ENCODE measurements around the gene OCA2. TPM values are rescaled to one million over a fixed set of nuclear protein-coding genes. Genes with fewer than 3 reads are reported as not detected.

OCA2 gene
- total RNA-seq, 1 experiment from 2014 or later: 0.57 TPM

- Mint-ChIP-seq H3K36me3 (ENCODE audit: insufficient read depth, unreplicated experiment) (peaks cover 19% of the 10 kb centered on the region), H3K27ac (ENCODE audit: unreplicated experiment) (no peak overlapping the region), H3K9me3 (ENCODE audit: unreplicated experiment) (no peaks in the 10 kb centered on the region), H3K27me3 (ENCODE audit: insufficient read depth, unreplicated experiment) (no peaks in the 10 kb centered on the region), H3K4me1 (ENCODE audit: low read depth, unreplicated experiment) (no peaks in the 10 kb centered on the region), H3K4me3 (ENCODE audit: unreplicated experiment) (no peak overlapping the region)
- no peak for DNase-seq
- Histone ChIP-seq H3K27me3 (replicated peaks; ENCODE audit: control insufficient read depth, insufficient read depth, low read length) (no peaks in the 10 kb centered on the region), H3K4me3 (ENCODE audit: low read depth, low read length) (no peak overlapping the region), H3K36me3 (ENCODE audit: control insufficient read depth, insufficient read depth, low read length) (no peaks in the 10 kb centered on the region), H3K4me1 (no peaks in the 10 kb centered on the region), H3K9me3 (no peaks in the 10 kb centered on the region)
- no TSS peak for BruUV-seq (replicated peaks)
- TF ChIP-seq, protein P1, sequence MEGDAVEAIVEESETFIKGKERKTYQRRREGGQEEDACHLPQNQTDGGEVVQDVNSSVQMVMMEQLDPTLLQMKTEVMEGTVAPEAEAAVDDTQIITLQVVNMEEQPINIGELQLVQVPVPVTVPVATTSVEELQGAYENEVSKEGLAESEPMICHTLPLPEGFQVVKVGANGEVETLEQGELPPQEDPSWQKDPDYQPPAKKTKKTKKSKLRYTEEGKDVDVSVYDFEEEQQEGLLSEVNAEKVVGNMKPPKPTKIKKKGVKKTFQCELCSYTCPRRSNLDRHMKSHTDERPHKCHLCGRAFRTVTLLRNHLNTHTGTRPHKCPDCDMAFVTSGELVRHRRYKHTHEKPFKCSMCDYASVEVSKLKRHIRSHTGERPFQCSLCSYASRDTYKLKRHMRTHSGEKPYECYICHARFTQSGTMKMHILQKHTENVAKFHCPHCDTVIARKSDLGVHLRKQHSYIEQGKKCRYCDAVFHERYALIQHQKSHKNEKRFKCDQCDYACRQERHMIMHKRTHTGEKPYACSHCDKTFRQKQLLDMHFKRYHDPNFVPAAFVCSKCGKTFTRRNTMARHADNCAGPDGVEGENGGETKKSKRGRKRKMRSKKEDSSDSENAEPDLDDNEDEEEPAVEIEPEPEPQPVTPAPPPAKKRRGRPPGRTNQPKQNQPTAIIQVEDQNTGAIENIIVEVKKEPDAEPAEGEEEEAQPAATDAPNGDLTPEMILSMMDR (IDR thresholded peaks at IDR 0.05; ENCODE audit: insufficient read depth in 1 of 2, low read depth in 1 of 2, low read length in 1 of 2, severe bottlenecking in 1 of 2, unreplicated experiment in 1 of 2): no peak
- intact Hi-C loops (cut with micrococcal nuclease; ENCODE audit: unreplicated experiment): no loop called here
- CTCF ChIA-PET: interaction anchor here (1.0 kb wide), 1 partner anchor 8 kb away, joined by 3 read pairs; the partner anchor contains the start of gene OCA2
- POLR2A ChIA-PET: no interaction called here
Observed at GRCh38 chr15:28107111-28107903, 8.2 kb upstream of the OCA2 start.

DNA sequence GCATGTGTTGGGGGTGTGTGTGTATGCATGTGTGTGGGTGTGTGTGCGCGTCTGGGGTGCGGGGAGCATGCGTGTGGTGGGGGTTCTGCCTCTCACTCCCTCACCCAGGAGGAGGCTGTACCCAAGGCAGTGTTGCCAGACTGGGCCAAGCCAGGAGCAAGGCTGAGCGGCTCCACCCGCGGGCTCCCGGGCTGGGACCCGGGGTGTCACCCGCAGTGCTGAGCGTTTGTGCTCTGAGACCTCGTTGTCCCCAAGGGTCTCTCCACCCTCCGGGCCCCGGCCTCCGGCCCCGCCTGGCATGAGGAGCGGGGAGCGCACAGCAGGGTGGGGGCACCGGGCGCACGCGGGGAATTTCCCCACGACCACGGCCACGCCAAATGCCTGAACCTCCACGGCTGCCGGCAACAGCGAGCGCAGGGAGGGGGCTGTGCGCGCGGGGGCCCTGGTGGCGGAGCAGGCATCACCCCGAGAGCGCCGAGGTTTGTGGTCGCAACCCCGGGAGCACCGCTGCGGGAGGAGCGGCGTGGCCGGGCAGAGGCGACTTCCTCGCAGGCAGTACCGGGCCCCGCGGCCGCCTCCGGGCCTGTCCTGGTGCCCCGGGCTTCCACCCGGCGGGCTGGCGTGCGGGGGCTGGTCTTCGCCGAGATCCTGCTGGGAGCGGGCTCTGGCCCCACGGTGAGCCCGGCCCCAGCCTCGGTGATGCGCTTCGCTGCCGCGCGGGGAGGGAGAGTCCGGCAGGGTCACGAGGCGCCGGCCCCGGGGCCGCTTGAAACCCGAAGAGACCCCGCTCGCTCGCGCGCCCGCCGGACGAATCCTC, 7.4 kb upstream of the OCA2 start:
- intact Hi-C loops (cut with micrococcal nuclease; ENCODE audit: unreplicated experiment): no loop called here
- Histone ChIP-seq H3K36me3 (ENCODE audit: control insufficient read depth, insufficient read depth, low read length) (no peaks in the 10 kb centered on the region), H3K4me3 (ENCODE audit: low read depth, low read length) (no peak overlapping the region), H3K27me3 (replicated peaks; ENCODE audit: control insufficient read depth, insufficient read depth, low read length) (no peaks in the 10 kb centered on the region), H3K9me3 (no peaks in the 10 kb centered on the region), H3K4me1 (no peaks in the 10 kb centered on the region)
- no TSS peak for BruUV-seq (replicated peaks)
- DNase-seq: no peak
- Mint-ChIP-seq H3K9me3 (ENCODE audit: unreplicated experiment) (no peaks in the 10 kb centered on the region), H3K4me3 (ENCODE audit: unreplicated experiment) (no peak overlapping the region), H3K27ac (ENCODE audit: unreplicated experiment) (no peak overlapping the region), H3K4me1 (ENCODE audit: low read depth, unreplicated experiment) (no peaks in the 10 kb centered on the region), H3K36me3 (ENCODE audit: insufficient read depth, unreplicated experiment) (peaks cover 15% of the 10 kb centered on the region), H3K27me3 (ENCODE audit: insufficient read depth, unreplicated experiment) (no peaks in the 10 kb centered on the region)
- ChIA-PET POLR2A (no interaction called here), CTCF (no interaction called here)
- TF ChIP-seq, protein P1 (IDR thresholded peaks at IDR 0.05; ENCODE audit: insufficient read depth in 1 of 2, low read depth in 1 of 2, low read length in 1 of 2, severe bottlenecking in 1 of 2, unreplicated experiment in 1 of 2): no peak

- BruUV-seq (replicated peaks): no TSS peak
- intact Hi-C loops (cut with micrococcal nuclease; ENCODE audit: unreplicated experiment): no loop called here
- Mint-ChIP-seq H3K4me1 (ENCODE audit: low read depth, unreplicated experiment) (no peaks in the 10 kb centered on the region), H3K27me3 (ENCODE audit: insufficient read depth, unreplicated experiment) (no peaks in the 10 kb centered on the region), H3K27ac (ENCODE audit: unreplicated experiment) (no peak overlapping the region), H3K4me3 (ENCODE audit: unreplicated experiment) (no peak overlapping the region), H3K9me3 (ENCODE audit: unreplicated experiment) (no peaks in the 10 kb centered on the region), H3K36me3 (ENCODE audit: insufficient read depth, unreplicated experiment) (peaks cover 15% of the 10 kb centered on the region)
- H3K4me3 ChIP-seq (ENCODE audit: low read depth, low read length): no peak overlapping the region
- no peaks in the 10 kb centered on the region for H3K9me3 ChIP-seq
- DNase-seq: no peak
- TF ChIP-seq, protein P1 (IDR thresholded peaks at IDR 0.05; ENCODE audit: insufficient read depth in 1 of 2, low read depth in 1 of 2, low read length in 1 of 2, severe bottlenecking in 1 of 2, unreplicated experiment in 1 of 2): no peak
- ChIA-PET CTCF (no interaction called here), POLR2A (no interaction called here)
- H3K36me3 ChIP-seq (ENCODE audit: control insufficient read depth, insufficient read depth, low read length): no peaks in the 10 kb centered on the region
- no peaks in the 10 kb centered on the region for H3K4me1 ChIP-seq
- no peaks in the 10 kb centered on the region for H3K27me3 ChIP-seq (replicated peaks; ENCODE audit: control insufficient read depth, insufficient read depth, low read length)
Observed at GRCh38 chr15:28105793-28106192, 6.7 kb upstream of the OCA2 start.

Data from Caco-2 (cell line).